ENCODE measurements around the gene SULT4A1. TPM values are rescaled to one million over a fixed set of nuclear protein-coding genes. Genes with fewer than 3 reads are reported as not detected.

Gene SULT4A1
- total and polyA plus RNA-seq, 4 donors = 0.08 to 0.37 TPM; not detected in 2

DNA sequence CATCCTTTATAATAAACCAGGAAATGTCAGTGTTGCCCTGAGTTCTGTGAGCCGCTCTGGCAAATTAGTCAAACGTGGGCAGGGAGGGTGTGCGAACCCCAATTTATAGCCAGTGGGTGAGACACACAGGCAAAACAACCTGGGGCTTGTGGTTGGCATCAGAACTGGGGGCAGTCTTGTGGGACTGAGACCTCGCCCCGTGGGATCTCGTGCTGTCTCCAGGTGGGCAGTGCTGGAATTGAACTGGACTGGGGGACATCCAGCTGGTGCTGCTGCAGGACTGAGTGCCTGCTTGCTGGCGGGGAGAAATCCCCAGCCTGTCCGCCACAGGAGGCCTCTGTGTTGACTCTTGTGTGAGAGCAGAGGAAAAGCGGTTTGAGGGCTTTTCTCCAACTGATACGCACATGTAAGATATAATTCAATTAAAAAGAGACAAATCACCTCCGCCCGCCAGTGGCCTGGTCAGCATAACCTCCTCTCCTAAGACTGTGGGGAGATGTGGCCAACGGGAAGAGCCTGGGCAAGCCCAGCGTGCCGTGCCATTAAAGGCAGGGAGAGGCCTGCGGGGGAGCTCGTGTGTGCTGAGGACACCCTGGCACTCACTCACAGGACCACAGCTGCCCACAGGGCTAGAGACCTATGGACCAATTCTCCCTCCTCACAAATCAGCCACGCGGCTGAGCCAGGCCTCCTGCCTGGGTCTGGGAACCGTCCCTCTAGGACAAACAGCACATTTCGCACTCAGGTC, 18.4 kb downstream of the SULT4A1 start:
- H3K4me3 ChIP-seq (ENCODE audit: low read depth in 1 of 3, low read length in 3 of 3) = no peak overlapping the region
- DNase-seq (ENCODE audit: low spot score) = no peak
- TF ChIP-seq TAF1 (conservative IDR thresholded peaks at IDR 0.05) = no peak
- TF ChIP-seq FOXA2 (IDR thresholded peaks at IDR 0.05) = no peak
- no peak for TF ChIP-seq HNF4A (conservative IDR thresholded peaks at IDR 0.05)
- no peak for TF ChIP-seq RXRA (IDR thresholded peaks at IDR 0.05)
- TF ChIP-seq, protein P1, sequence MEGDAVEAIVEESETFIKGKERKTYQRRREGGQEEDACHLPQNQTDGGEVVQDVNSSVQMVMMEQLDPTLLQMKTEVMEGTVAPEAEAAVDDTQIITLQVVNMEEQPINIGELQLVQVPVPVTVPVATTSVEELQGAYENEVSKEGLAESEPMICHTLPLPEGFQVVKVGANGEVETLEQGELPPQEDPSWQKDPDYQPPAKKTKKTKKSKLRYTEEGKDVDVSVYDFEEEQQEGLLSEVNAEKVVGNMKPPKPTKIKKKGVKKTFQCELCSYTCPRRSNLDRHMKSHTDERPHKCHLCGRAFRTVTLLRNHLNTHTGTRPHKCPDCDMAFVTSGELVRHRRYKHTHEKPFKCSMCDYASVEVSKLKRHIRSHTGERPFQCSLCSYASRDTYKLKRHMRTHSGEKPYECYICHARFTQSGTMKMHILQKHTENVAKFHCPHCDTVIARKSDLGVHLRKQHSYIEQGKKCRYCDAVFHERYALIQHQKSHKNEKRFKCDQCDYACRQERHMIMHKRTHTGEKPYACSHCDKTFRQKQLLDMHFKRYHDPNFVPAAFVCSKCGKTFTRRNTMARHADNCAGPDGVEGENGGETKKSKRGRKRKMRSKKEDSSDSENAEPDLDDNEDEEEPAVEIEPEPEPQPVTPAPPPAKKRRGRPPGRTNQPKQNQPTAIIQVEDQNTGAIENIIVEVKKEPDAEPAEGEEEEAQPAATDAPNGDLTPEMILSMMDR (IDR thresholded peaks at IDR 0.05; ENCODE audit: low read depth, low read length, missing input control) = no peak
- TF ChIP-seq EGR1 (IDR thresholded peaks at IDR 0.05; ENCODE audit: low read depth in 2 of 2) = no peak
- TF ChIP-seq RAD21 (IDR thresholded peaks at IDR 0.05) = no peak
- no peak for TF ChIP-seq GABPA (IDR thresholded peaks at IDR 0.05 in 1 of 2, conservative IDR thresholded peaks at IDR 0.05 in 1 of 2)
- TF ChIP-seq, protein P2, sequence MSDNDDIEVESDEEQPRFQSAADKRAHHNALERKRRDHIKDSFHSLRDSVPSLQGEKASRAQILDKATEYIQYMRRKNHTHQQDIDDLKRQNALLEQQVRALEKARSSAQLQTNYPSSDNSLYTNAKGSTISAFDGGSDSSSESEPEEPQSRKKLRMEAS (IDR thresholded peaks at IDR 0.05) = no peak
- TF ChIP-seq, protein P3, sequence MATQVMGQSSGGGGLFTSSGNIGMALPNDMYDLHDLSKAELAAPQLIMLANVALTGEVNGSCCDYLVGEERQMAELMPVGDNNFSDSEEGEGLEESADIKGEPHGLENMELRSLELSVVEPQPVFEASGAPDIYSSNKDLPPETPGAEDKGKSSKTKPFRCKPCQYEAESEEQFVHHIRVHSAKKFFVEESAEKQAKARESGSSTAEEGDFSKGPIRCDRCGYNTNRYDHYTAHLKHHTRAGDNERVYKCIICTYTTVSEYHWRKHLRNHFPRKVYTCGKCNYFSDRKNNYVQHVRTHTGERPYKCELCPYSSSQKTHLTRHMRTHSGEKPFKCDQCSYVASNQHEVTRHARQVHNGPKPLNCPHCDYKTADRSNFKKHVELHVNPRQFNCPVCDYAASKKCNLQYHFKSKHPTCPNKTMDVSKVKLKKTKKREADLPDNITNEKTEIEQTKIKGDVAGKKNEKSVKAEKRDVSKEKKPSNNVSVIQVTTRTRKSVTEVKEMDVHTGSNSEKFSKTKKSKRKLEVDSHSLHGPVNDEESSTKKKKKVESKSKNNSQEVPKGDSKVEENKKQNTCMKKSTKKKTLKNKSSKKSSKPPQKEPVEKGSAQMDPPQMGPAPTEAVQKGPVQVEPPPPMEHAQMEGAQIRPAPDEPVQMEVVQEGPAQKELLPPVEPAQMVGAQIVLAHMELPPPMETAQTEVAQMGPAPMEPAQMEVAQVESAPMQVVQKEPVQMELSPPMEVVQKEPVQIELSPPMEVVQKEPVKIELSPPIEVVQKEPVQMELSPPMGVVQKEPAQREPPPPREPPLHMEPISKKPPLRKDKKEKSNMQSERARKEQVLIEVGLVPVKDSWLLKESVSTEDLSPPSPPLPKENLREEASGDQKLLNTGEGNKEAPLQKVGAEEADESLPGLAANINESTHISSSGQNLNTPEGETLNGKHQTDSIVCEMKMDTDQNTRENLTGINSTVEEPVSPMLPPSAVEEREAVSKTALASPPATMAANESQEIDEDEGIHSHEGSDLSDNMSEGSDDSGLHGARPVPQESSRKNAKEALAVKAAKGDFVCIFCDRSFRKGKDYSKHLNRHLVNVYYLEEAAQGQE (IDR thresholded peaks at IDR 0.05) = no peak
- no peak for TF ChIP-seq FOXA1 (IDR thresholded peaks at IDR 0.05)
- no peaks in the 10 kb centered on the region for H3K36me3 ChIP-seq (ENCODE audit: control insufficient read depth in 4 of 4, insufficient read depth in 3 of 4, low read depth in 1 of 4, low read length in 3 of 4)
- whole genome bisulfite sequencing = 90% methylated on average over 21 of the region's 21 CpGs
- H3K27me3 ChIP-seq (ENCODE audit: control insufficient read depth in 4 of 4, insufficient read depth in 4 of 4, low read length in 3 of 4) = no peaks in the 10 kb centered on the region
- H3K9me3 ChIP-seq (ENCODE audit: control insufficient read depth in 4 of 4, low read length in 3 of 4) = no peaks in the 10 kb centered on the region
- H3K4me1 ChIP-seq (ENCODE audit: control insufficient read depth in 4 of 4, insufficient read depth in 4 of 4, low read length in 3 of 4) = peaks cover 0 to 9% (median 7%) of the 10 kb centered on the region in 4 donors
- no peak overlapping the region for H3K9ac ChIP-seq (ENCODE audit: low read depth in 1 of 2, low read length in 2 of 2)
- H3K27ac ChIP-seq (ENCODE audit: low read depth in 1 of 2, low read length in 2 of 2) = no peak overlapping the region

DNA sequence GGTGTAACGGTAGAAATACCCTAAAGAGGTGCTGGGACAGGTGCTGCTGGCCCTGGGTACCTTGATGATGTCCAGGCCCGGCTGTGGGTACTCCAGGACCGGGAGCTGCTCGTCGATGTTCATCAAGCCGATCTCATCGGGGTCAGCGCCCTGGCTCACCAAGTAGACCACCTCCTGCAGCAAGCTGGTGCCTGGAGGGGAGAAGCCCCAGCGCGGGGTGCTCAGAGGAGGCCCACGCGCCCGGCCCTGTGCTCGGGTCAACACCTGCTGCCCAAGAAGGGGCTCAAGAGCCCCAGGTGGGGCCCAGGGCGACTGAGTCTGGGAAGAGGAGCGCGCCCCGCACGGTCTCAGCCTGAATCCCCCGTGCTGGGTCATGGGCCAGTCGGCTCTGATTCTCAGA, 20.6 kb downstream of the SULT4A1 start:
- WGBS = 93% methylated on average over 21 of the region's 21 CpGs
- Histone ChIP-seq H3K4me1 (ENCODE audit: control insufficient read depth in 4 of 4, insufficient read depth in 4 of 4, low read length in 3 of 4) (no peaks in the 10 kb centered on the region), H3K27ac (ENCODE audit: low read depth in 1 of 2, low read length in 2 of 2) (no peak overlapping the region), H3K36me3 (ENCODE audit: control insufficient read depth in 4 of 4, insufficient read depth in 3 of 4, low read depth in 1 of 4, low read length in 3 of 4) (no peaks in the 10 kb centered on the region), H3K9me3 (ENCODE audit: control insufficient read depth in 4 of 4, low read length in 3 of 4) (no peaks in the 10 kb centered on the region), H3K4me3 (ENCODE audit: low read depth in 1 of 3, low read length in 3 of 3) (no peak overlapping the region), H3K27me3 (ENCODE audit: control insufficient read depth in 4 of 4, insufficient read depth in 4 of 4, low read length in 3 of 4) (no peaks in the 10 kb centered on the region), H3K9ac (ENCODE audit: low read depth in 1 of 2, low read length in 2 of 2) (no peak overlapping the region)
- DNase-seq (ENCODE audit: low spot score) = no peak
- no peak for TF ChIP-seq GABPA (IDR thresholded peaks at IDR 0.05 in 1 of 2, conservative IDR thresholded peaks at IDR 0.05 in 1 of 2)
- TF ChIP-seq, protein P2 (IDR thresholded peaks at IDR 0.05) = no peak
- TF ChIP-seq TAF1 (conservative IDR thresholded peaks at IDR 0.05) = no peak
- no peak for TF ChIP-seq NR2F2 (IDR thresholded peaks at IDR 0.05)
- TF ChIP-seq, protein P4, sequence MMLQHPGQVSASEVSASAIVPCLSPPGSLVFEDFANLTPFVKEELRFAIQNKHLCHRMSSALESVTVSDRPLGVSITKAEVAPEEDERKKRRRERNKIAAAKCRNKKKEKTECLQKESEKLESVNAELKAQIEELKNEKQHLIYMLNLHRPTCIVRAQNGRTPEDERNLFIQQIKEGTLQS (IDR thresholded peaks at IDR 0.05) = no peak
- no peak for TF ChIP-seq HNF4G (IDR thresholded peaks at IDR 0.05)
- no peak for TF ChIP-seq JUND (IDR thresholded peaks at IDR 0.05)
- TF ChIP-seq RAD21 (IDR thresholded peaks at IDR 0.05) = no peak
- TF ChIP-seq, protein P3 (IDR thresholded peaks at IDR 0.05) = no peak
- TF ChIP-seq EGR1 (IDR thresholded peaks at IDR 0.05; ENCODE audit: low read depth in 2 of 2) = no peak
- TF ChIP-seq RXRA (IDR thresholded peaks at IDR 0.05) = no peak
- TF ChIP-seq, protein P1 (IDR thresholded peaks at IDR 0.05; ENCODE audit: low read depth, low read length, missing input control) = no peak
- no peak for TF ChIP-seq YY1 (IDR thresholded peaks at IDR 0.05)
- TF ChIP-seq SP1 (IDR thresholded peaks at IDR 0.05) = no peak

All from liver (tissue), 9 donors.